Thyroid gland (tissue), 4 donors: ENCODE measurements around the gene CDK8.

Source experiments
- POLR2A ChIP-seq, 2 donors: fragments of 450-650 bp; IDR thresholded peaks; one replicate each; pipeline ENCODE4 v1.6.1; 2017; ENCODE audit warnings: antibody characterized with exemption in 2 of 2, mild to moderate bottlenecking in 2 of 2, moderate library complexity in 1 of 2
- TF ChIP-seq, protein P1 (sequence below), 6 experiments: fragments of 200-600 bp in 3 of 6; fragments of 450-650 bp in 3 of 6; sonication (generic) in 3 of 6; IDR thresholded peaks; one replicate each; pipeline ENCODE4 v1.5.1; 2016 to 2019; ENCODE audit warnings: antibody characterized with exemption in 6 of 6, mild to moderate bottlenecking in 2 of 6, inconsistent platforms in 1 of 6, moderate library complexity in 1 of 6

DNA sequence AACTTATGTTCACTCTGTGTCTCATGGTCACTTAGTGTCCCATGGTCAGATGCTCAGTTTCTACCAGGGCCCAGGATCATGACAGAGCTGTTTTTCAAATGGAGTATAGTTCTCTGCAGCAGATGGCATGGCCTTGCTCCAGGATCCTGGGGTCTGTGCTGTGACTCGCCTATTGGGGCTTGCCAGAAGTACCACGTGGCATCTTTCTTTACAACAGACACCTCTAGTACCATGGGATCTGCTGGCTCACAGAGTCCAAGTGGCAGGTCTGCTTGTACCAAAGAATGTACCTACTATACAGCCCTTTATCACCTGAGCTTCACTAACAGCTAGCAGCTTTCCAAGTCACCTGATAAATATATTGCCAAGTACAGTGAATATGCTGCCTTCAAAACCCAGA lies 25.8 kb upstream of the CDK8 start:
- no peak for TF ChIP-seq POLR2A (IDR thresholded peaks at IDR 0.05)
- TF ChIP-seq, protein P1, sequence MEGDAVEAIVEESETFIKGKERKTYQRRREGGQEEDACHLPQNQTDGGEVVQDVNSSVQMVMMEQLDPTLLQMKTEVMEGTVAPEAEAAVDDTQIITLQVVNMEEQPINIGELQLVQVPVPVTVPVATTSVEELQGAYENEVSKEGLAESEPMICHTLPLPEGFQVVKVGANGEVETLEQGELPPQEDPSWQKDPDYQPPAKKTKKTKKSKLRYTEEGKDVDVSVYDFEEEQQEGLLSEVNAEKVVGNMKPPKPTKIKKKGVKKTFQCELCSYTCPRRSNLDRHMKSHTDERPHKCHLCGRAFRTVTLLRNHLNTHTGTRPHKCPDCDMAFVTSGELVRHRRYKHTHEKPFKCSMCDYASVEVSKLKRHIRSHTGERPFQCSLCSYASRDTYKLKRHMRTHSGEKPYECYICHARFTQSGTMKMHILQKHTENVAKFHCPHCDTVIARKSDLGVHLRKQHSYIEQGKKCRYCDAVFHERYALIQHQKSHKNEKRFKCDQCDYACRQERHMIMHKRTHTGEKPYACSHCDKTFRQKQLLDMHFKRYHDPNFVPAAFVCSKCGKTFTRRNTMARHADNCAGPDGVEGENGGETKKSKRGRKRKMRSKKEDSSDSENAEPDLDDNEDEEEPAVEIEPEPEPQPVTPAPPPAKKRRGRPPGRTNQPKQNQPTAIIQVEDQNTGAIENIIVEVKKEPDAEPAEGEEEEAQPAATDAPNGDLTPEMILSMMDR (IDR thresholded peaks at IDR 0.05) = no peak
